Measurements from ENCODE around the gene RTN4. TPM values are rescaled to one million over a fixed set of nuclear protein-coding genes. Genes with fewer than 3 reads are reported as not detected.

RTN4 gene
- total and polyA plus RNA-seq, 2 of the 4 experiments (the other 2 are of a cell fraction) = 77.8 to 588 TPM

DNA sequence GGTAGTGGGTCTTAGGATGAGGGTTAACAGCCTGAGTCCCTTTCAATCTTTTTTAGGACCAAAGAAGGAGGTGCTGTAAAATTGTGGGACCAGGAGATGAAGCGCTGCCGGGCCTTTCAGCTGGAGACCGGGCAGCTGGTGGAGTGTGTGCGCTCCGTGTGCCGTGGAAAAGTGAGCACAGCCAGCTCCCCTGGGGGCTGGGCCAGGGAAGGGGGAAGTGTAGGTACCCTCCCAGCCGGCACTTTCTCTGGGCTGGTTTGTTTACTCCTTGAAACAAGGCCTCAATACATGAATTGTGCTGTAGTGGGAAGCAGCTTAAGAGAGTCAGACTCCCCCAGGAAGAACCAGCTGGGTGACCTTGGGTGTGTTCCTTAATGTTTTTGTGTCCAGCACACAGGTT lies 90.1 kb downstream of the RTN4 start:
- no TSS peak for BruUV-seq (replicated peaks)

More for the DNA sequence above, 90.1 kb downstream of the RTN4 start:
- DNase-seq (no peak), ATAC-seq (ENCODE audit: low read depth) (no peak)
- no peak overlapping the region for H2AK9ac ChIP-seq (replicated peaks; ENCODE audit: low read depth, low read length, poor library complexity)
- no peak overlapping the region for H2AFZ ChIP-seq (replicated peaks; ENCODE audit: low read length, poor library complexity)
- peaks cover 5% of the 10 kb centered on the region; the same call in 1 of the 2 replicates for H3K9me1 ChIP-seq (ENCODE audit: insufficient read depth, low read length)
- H3K4me3 ChIP-seq (ENCODE audit: insufficient read depth, low read depth, low read length) = no peak overlapping the region
- H3K79me1 ChIP-seq (ENCODE audit: low read depth in 1 of 2, low read length in 2 of 2) = peaks cover 0 to 12% of the 10 kb centered on the region in 2 experiments; a peak in 2 of 4 replicates
- H3K4me2 ChIP-seq (ENCODE audit: low read depth, low read length) = no peak overlapping the region
- no peak overlapping the region for H4K8ac ChIP-seq (ENCODE audit: low read depth in 2 of 2, low read length in 2 of 2)
- no peak overlapping the region for H2BK5ac ChIP-seq (ENCODE audit: low read depth, low read length, poor library complexity, severe bottlenecking)
- intact Hi-C loops (cut with micrococcal nuclease) (no loop called here), in situ Hi-C loops (cut with MboI; ENCODE audit: low sequenced_read_pairs) (no loop called here), dilution Hi-C loops (cut with HindIII; ENCODE audit: low sequenced_read_pairs, unreplicated experiment) (no loop called here)
- H3K14ac ChIP-seq (replicated peaks; ENCODE audit: low read depth, low read length) = no peak overlapping the region
- H4K5ac ChIP-seq (ENCODE audit: low read depth, low read length) = no peak overlapping the region
- H3K36me3 ChIP-seq (ENCODE audit: control insufficient read depth, insufficient read depth, low read length) = no peaks in the 10 kb centered on the region
- no peaks in the 10 kb centered on the region for H3K9me3 ChIP-seq (ENCODE audit: control insufficient read depth, insufficient read depth, low read length)
- H3K23ac ChIP-seq (ENCODE audit: low read depth, low read length) = no peak overlapping the region
- no peak overlapping the region for H2AK5ac ChIP-seq (ENCODE audit: low read depth, low read length)
- H3K27ac ChIP-seq (ENCODE audit: insufficient read depth, low read length) = no peak overlapping the region
- no peak overlapping the region for H3K9ac ChIP-seq (ENCODE audit: low read depth, low read length)
- H4K91ac ChIP-seq (ENCODE audit: insufficient read depth, low read depth, low read length) = no peak overlapping the region
- TF ChIP-seq CHD1 (IDR thresholded peaks at IDR 0.05; ENCODE audit: low read depth, low read length) = no peak
- TF ChIP-seq NFE2L2 (IDR thresholded peaks at IDR 0.05; ENCODE audit: low read depth, low read length) = no peak
- no peak for TF ChIP-seq POLR2A (IDR thresholded peaks at IDR 0.05; ENCODE audit: low read depth, low read length)
- TF ChIP-seq CEBPB (IDR thresholded peaks at IDR 0.05; ENCODE audit: low read depth, low read length) = no peak
- TF ChIP-seq, protein P1, sequence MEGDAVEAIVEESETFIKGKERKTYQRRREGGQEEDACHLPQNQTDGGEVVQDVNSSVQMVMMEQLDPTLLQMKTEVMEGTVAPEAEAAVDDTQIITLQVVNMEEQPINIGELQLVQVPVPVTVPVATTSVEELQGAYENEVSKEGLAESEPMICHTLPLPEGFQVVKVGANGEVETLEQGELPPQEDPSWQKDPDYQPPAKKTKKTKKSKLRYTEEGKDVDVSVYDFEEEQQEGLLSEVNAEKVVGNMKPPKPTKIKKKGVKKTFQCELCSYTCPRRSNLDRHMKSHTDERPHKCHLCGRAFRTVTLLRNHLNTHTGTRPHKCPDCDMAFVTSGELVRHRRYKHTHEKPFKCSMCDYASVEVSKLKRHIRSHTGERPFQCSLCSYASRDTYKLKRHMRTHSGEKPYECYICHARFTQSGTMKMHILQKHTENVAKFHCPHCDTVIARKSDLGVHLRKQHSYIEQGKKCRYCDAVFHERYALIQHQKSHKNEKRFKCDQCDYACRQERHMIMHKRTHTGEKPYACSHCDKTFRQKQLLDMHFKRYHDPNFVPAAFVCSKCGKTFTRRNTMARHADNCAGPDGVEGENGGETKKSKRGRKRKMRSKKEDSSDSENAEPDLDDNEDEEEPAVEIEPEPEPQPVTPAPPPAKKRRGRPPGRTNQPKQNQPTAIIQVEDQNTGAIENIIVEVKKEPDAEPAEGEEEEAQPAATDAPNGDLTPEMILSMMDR (conservative IDR thresholded peaks at IDR 0.05; ENCODE audit: low read depth, low read length) = no peak
- TF ChIP-seq, protein P2, sequence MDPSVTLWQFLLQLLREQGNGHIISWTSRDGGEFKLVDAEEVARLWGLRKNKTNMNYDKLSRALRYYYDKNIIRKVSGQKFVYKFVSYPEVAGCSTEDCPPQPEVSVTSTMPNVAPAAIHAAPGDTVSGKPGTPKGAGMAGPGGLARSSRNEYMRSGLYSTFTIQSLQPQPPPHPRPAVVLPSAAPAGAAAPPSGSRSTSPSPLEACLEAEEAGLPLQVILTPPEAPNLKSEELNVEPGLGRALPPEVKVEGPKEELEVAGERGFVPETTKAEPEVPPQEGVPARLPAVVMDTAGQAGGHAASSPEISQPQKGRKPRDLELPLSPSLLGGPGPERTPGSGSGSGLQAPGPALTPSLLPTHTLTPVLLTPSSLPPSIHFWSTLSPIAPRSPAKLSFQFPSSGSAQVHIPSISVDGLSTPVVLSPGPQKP (IDR thresholded peaks at IDR 0.05; ENCODE audit: borderline replicate concordance, low read depth, low read length) = no peak
- no peak for TF ChIP-seq SMC3 (IDR thresholded peaks at IDR 0.05; ENCODE audit: low read depth, low read length)
- TF ChIP-seq RAD21 (IDR thresholded peaks at IDR 0.05; ENCODE audit: low read length) = no peak
- TF ChIP-seq, protein P3, sequence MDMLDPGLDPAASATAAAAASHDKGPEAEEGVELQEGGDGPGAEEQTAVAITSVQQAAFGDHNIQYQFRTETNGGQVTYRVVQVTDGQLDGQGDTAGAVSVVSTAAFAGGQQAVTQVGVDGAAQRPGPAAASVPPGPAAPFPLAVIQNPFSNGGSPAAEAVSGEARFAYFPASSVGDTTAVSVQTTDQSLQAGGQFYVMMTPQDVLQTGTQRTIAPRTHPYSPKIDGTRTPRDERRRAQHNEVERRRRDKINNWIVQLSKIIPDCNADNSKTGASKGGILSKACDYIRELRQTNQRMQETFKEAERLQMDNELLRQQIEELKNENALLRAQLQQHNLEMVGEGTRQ (IDR thresholded peaks at IDR 0.05; ENCODE audit: low read depth, low read length) = no peak
- TF ChIP-seq MAZ (IDR thresholded peaks at IDR 0.05; ENCODE audit: borderline replicate concordance, low read depth, low read length) = no peak
- no peak for TF ChIP-seq BHLHE40 (IDR thresholded peaks at IDR 0.05; ENCODE audit: low read depth, low read length)
- no peak for TF ChIP-seq RCOR1 (IDR thresholded peaks at IDR 0.05; ENCODE audit: insufficient replicate concordance, low read length)
- no peak for TF ChIP-seq RFX5 (IDR thresholded peaks at IDR 0.05; ENCODE audit: low read depth, low read length)
- TF ChIP-seq MAFK (IDR thresholded peaks at IDR 0.05; ENCODE audit: low read depth, low read length) = no peak
- TF ChIP-seq MXI1 (IDR thresholded peaks at IDR 0.05; ENCODE audit: borderline replicate concordance, low read depth, low read length) = no peak
- TF ChIP-seq FOS (IDR thresholded peaks at IDR 0.05; ENCODE audit: low read depth, low read length) = no peak
- POLR2A ChIA-PET (ENCODE audit: unreplicated experiment) = no interaction called here
- 92% methylated on average over 2 of the region's 7 CpGs; no CpG with 5 or more reads in 1 of the 2 experiments for WGBS, 2 experiments (ENCODE audit: extremely low coverage in 2 of 2, insufficient read length in 1 of 2)
- H3K4ac ChIP-seq (ENCODE audit: low read depth, low read length) = no peak overlapping the region
- no peaks in the 10 kb centered on the region for H3K27me3 ChIP-seq (ENCODE audit: control insufficient read depth, insufficient read depth, low read length)
- no peak overlapping the region for H3K56ac ChIP-seq (ENCODE audit: extremely low read depth, insufficient read depth, low read length)
- no peak overlapping the region for H2BK120ac ChIP-seq (ENCODE audit: low read depth, low read length)
- no peak overlapping the region for H3K18ac ChIP-seq (ENCODE audit: low read depth, low read length)
- H4K20me1 ChIP-seq (ENCODE audit: insufficient read depth, low read length) = peaks cover 3% of the 10 kb centered on the region; the same call in 1 of the 2 replicates
- H2BK15ac ChIP-seq (ENCODE audit: low read depth, low read length) = no peak overlapping the region
- no peak overlapping the region for H2BK20ac ChIP-seq (ENCODE audit: low read depth, low read length)
- CTCF ChIA-PET = interaction anchor here (0.6 kb wide), 2 partner anchors 55 to 789 kb away, joined by 3 read pairs; no protein-coding TSS in a partner anchor
- no peaks in the 10 kb centered on the region for H3K4me1 ChIP-seq (ENCODE audit: control insufficient read depth, insufficient read depth, low read length)
